GM12891 (cell line): ENCODE measurements around the gene GTF2A1.

Experiments used
- DNase-seq: peaks from one replicate; pipeline ENCODE4 v3.0.0; 2011; ENCODE audit warnings: low spot score; ENCODE audit not compliant: insufficient read length
- FAIRE-seq: peaks from 2 replicates; lab custom pipeline; 2011; peaks lifted over from hg19 to GRCh38; lab: Jason Lieb, UNC
- PAX5 ChIP-seq: IDR thresholded peaks from 2 replicates; pipeline ENCODE4 v1.6.1; 2011; ENCODE audit warnings: low read length, moderate library complexity, mild to moderate bottlenecking; ENCODE audit not compliant: insufficient read depth, severe bottlenecking
- POLR2A ChIP-seq: IDR thresholded peaks from 2 replicates; pipeline ENCODE4 v1.6.1; 2011; ENCODE audit warnings: low read depth, low read length, control low read depth
- POLR2AphosphoS5 ChIP-seq: IDR thresholded peaks from 2 replicates; pipeline ENCODE4 v1.6.1; 2011; ENCODE audit warnings: low read depth, low read length, control low read depth
- POU2F2 ChIP-seq: IDR thresholded peaks from 2 replicates; pipeline ENCODE4 v1.6.1; 2011; ENCODE audit warnings: low read depth, mild to moderate bottlenecking, control low read depth, low read length, moderate library complexity
- SPI1 ChIP-seq: IDR thresholded peaks from 2 replicates; pipeline ENCODE4 v1.6.1; 2011; ENCODE audit warnings: low read depth, low read length, control low read depth
- TAF1 ChIP-seq: IDR thresholded peaks from 2 replicates; pipeline ENCODE4 v1.6.1; 2011; ENCODE audit warnings: low read depth, low read length, control low read depth

Gene GTF2A1

DNA sequence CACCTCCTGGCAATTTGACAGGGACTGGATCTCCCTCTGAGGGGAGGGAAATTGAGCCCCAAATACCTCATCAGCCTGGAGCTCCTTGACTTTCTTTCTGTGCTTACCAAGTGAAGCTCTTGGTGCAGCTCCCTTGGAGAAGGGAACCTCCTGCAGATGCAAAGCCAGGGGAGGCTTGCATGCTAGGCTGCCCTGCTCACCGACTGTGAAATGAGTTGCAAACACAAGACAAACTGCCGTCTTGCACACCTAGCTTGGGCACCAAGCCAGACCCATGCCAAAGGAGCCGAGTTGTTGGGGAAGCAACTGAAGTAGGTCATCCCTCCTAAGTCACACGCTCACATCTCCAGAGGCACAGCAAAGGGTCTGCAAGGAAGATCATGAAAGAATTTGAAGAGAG is 95.2 kb downstream of the GTF2A1 start:
- FAIRE-seq (peak; percentile 82), DNase-seq (no peak)
- no peak for TF ChIP-seq POLR2AphosphoS5
- TF ChIP-seq TAF1: no peak
- TF ChIP-seq POU2F2: no peak
- no peak for TF ChIP-seq POLR2A
- TF ChIP-seq SPI1: no peak
- TF ChIP-seq PAX5: no peak
